Right renal pelvis (tissue), 4 donors: Measurements from ENCODE around the gene LRRFIP1. TPM values are rescaled to one million over a fixed set of nuclear protein-coding genes. Genes with fewer than 3 reads are reported as not detected.
"Not testable (repeated sequence)": the region's sequence is repeated elsewhere in the genome, so short reads cannot be mapped to it uniquely, and the experiment has no call there.

Source experiments
- DNase-seq, 4 donors: peaks; one replicate each; pipeline ENCODE4 v3.0.0-alpha.2; 2013; ENCODE audit warnings: low read depth in 4 of 4, low spot score in 3 of 4, missing footprints in 1 of 4
- polyA plus RNA-seq, 4 donors: library from polyadenylated mRNA; unstranded; fragments of 120-200 nt; gene quantifications; one replicate each; pipeline ENCODE4 v1.2.1, GENCODE V29; 2013; ENCODE audit not compliant: insufficient read length in 4 of 4

Gene LRRFIP1
- polyA plus RNA-seq: 10 to 100 TPM; 76.4 to 97.5 (median 87.9) TPM

- DNase-seq: no peak
Measured at GRCh38 chr2:237627441-237628246, at the start of gene LRRFIP1. TSS of gene LRRFIP1 (plus strand) at chr2:237627587. CDS start at chr2:237627645, 58 bp downstream.

- no peak for DNase-seq
Measured at GRCh38 chr2:237577956-237578870, 49.2 kb upstream of the LRRFIP1 start.

DNA sequence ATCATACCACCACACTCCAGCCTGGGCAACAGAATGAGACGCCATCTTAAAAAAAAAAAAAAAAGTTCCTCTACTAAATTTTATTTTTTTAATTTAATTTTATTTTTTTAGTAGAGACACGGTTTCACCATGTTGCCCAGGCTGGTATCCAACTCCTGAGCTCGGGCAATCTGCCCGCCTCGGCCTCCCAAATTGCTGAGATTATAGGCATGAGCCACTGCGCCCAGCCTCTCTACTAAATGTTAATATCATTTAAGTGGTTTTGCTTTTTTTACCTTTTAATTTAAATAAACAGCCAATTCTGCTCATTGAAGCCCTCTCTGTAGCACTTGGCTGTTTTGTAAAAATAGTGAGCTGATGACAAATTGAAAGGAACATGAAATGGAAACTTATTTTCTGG is 46.1 kb upstream of the LRRFIP1 start:
- DNase-seq: no peak

DNA sequence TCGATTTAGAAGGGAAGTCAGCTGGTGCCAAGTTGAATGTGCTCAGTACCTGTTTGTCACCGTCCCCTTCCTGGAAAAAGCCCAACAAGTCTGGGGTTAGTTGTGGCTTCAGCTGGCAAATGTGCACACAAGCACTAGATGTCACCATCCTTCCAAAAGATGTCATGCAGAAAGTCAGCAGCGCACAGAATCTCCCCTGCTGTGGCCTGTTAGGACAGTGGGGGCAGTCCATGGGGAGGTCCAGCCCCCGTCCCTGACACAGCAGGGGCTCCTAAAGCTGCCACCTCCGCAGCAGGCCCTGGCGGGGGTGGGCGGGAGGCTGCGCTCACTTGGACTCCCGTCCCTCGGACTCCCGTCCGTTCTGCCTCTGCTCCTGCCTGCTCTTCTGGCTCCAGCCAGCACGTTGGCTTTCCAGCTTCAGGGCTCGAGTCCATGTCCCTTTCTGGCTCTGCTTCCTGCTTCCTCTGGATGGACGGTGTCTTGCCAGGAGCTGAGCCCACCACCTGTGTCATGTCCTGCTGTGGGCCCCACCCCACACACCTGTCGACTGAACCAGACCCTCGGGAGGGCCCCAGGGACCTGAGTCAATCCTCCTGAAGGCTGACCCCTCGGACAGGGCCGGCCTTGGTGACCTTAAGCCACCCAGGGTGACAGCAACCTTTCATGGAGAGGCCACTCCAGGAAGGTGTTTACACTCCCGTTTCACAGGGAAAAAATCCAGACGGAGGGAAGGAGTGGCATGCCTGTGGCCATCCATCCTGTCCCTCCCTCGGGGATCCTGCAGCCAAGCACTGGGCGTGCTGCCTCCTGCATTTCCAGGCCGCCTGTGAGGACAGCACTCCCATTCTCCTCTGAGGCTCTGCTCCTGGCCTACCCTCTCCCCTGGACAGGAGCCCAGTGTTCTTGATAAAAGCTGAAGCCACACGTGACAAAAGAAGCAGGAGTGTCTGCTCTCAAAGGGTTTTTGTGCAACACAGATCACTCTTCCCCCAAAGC is 45.3 kb upstream of the LRRFIP1 start:
- DNase-seq: peak in 1 of 4 donors; percentile 52

GRCh38 chr2:237583385-237584295 is 43.7 kb upstream of the LRRFIP1 start:
- DNase-seq: no peak

DNA sequence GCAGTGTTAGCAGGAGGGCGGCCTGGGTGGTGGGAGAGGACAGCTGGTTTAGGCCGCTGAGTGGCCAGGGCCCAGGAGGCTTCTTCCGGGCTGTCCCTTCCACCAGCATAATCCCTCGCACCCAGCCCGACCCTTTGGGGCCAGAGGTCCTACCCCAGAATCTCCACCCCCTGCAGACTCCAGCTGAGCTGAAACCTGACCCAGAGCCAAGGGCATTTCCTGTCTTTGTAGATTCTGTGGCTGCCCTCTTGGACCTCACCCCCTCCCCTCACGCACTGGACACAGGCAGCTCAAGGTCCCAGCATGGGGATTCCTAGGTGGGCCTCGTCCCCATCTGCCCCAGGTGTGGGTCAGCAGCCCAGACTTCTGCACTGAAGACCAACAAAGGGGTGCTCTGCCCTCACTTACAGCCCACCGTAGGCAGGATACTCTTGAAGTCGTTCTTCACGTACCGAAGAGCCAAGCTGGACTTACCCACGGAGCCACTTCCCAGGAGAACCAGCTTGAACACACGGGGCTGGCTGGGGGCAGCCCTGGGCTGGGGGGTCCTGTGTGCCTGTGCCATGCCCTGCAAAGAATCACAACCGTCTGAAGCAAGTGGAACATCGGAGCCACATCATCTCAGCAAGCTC is 41.7 kb upstream of the LRRFIP1 start:
- no peak for DNase-seq

GRCh38 chr2:237588044-237588696 is 39.2 kb upstream of the LRRFIP1 start:
- DNase-seq: no peak

- DNase-seq: no peak
Measured at GRCh38 chr2:237590272-237591140, 36.9 kb upstream of the LRRFIP1 start, which contains the start of gene RAB17. TSS of gene RAB17 (minus strand) at chr2:237590734. CDS start at chr2:237586154, 4,580 bp downstream.

DNA sequence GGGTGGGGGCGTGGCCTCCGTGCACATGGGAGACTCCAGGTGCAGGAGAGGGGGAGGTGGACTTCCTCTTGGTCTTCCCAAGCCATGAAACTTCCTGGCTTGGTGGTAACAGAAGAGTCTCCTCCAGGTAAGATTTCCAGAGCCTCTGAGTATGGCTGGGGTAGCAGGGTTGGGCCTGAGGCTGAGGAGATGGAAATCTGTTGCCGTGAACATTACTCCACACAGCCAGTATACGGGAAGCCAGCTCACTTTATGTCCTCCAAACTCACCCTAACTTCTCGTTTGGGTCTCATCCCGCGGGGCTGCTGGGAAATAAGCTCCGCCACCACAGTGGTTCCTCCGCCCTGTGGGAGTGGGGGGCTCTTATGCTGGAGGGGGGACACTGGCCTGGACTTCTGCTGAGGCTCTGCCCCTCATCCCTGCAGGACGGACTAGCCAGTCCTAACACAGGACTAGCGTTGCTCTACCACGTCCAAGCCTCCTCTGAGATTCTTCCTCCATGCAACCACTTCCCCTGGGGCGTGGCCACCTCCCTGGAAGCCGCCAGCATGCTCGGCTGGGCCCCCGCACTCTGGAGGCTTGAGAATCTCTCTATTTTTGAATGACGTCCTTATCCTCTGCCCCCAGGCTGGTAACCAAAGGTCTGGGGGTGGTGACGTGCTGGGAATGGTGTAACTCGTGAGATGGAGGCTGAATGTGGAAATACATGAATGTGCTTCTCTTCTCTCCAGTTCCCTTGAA is 36.1 kb upstream of the LRRFIP1 start:
- DNase-seq: no peak

GRCh38 chr2:237592425-237592980 is 34.9 kb upstream of the LRRFIP1 start:
- DNase-seq: no peak

GRCh38 chr2:237593036-237593435 is 34.4 kb upstream of the LRRFIP1 start:
- DNase-seq: no peak

DNA sequence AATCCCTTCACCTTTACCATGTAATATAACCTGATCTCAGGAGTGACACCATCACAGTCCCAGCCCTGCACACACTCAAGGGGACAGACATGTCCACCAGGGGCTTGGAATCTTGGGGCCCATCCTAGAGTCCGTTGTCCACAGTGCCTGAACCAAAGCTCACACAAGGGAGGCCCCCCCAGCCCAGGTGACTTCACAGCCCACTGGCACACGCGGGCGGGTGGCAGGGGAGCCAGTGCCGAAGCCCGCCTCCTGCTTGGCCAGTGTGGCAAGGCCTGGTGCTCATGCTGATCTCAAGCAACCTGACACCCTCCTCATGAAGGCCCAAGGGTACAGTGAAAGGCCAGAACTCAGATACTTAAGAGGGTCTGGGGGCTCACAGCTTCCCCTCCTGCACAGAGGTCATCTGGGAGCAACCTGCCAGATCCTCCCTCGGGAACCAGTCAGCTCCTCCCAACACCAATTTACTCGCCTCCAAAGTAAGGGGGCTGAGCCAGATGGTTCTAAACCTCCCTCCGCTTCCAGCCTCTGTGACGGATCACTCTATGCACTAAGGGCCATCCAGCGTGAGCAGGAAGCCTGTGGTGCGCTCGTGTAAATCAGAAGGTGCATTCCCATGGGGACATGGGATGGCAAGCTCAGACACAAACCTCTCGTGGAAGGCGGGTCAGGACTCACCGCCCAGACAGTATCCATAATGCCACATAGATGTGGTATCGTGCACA is 33.6 kb upstream of the LRRFIP1 start:
- no peak for DNase-seq

- no peak for DNase-seq
Measured at GRCh38 chr2:237594514-237594871, 32.9 kb upstream of the LRRFIP1 start.

DNA sequence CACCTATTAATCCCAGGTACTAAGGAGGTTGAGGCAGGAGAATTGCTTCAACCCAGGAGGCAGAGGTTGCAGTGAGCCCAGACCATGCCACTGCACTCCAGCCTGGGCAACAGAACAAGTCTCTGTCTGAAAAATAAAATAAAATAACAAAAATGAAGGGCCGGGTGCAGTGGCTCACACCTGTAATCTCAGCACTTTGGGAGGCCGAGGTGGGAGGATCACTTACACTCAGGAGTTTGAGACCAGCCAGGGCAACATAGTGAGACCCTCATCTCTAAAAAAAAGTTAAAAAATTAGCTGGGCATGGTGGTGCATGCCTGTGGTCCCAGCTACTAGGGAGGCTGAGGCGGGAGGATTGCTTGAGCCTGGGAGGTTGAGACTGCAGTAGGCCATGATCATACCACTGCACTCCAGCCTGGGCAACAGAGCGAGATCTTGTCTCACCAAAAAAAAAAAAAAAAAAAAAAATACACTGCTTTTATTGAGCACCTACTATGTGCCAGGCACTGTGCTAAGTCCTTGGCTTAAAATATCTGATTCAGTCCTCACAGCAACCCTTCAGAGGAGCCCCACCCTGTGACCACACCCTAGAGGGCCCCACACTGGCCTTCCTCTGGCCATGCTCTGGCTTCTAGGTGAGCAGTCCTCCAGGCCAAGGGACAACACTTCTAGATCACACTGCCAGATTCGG is 31.4 kb upstream of the LRRFIP1 start:
- DNase-seq: not testable (repeated sequence)
